GM12878 (cell line): ENCODE measurements around the gene AADAC. TPM values are rescaled to one million over a fixed set of nuclear protein-coding genes. Genes with fewer than 3 reads are reported as not detected.

ENCODE experiments used
- ATAC-seq: fragments of 200-7000 bp; cut with Tn5 transposase; 3 replicates; pipeline ENCODE4 v1.9.1; 2020; ENCODE audit warnings: mild to moderate bottlenecking, moderate library complexity
- BruUV-seq: library from RNA; stranded (reverse); fragments of 400-500 nt; replicated peaks from 2 replicates; lab custom pipeline; 2021; lab: Mats Ljungman, UMichigan
- CTCF ChIA-PET: fragments of 300-600 bp; sonication (Branson Sonifier 250); formaldehyde crosslinking; extraction: SDS; loops from one replicate; lab custom pipeline; 2021; ENCODE audit warnings: inconsistent platforms; lab: Yijun Ruan, JAX
- POLR2A ChIA-PET: fragments of 350-600 bp; formaldehyde crosslinking; extraction: SDS; loops from one replicate; lab custom pipeline; 2021; ENCODE audit warnings: inconsistent platforms; lab: Charles Lee
- RAD21 ChIA-PET: fragments of 300-600 bp; sonication (Branson Sonifier 250); formaldehyde crosslinking; loops from one replicate; lab custom pipeline; 2023; ENCODE audit warnings: antibody characterized with exemption; ENCODE audit not compliant: unreplicated experiment; lab: Charles Lee
- SMC1A ChIA-PET: fragments of 300-600 bp; sonication (Branson Sonifier 250); formaldehyde crosslinking; loops from one replicate; lab custom pipeline; 2023; ENCODE audit not compliant: unreplicated experiment, uncharacterized antibody; lab: Charles Lee
- DNase-seq: peaks from one replicate; pipeline ENCODE4 v3.0.0-alpha.2; 2011; ENCODE audit warnings: low read depth, low spot score
- FAIRE-seq: peaks from 3 replicates; lab custom pipeline; 2011; peaks lifted over from hg19 to GRCh38; lab: Jason Lieb, UNC
- H2AFZ ChIP-seq: 2 replicates; pipeline ENCODE4 v1.6.0; 2011; ENCODE audit warnings: low read depth, low read length, control low read depth; ENCODE audit not compliant: control insufficient read depth
- H3K27ac ChIP-seq: 2 replicates; pipeline ENCODE4 v1.5.1; 2011; ENCODE audit warnings: control low read depth; ENCODE audit not compliant: control insufficient read depth, insufficient read depth
- H3K27me3 ChIP-seq, 2 experiments: replicated peaks in 1 of 2; 2 replicates each; pipeline versions ENCODE4 v1.6.0 to v1.6.1; 2011; ENCODE audit warnings: low read length in 1 of 2; ENCODE audit not compliant: control insufficient read depth in 2 of 2, insufficient read depth in 2 of 2
- H3K36me3 ChIP-seq, 2 experiments: 2 replicates each; pipeline ENCODE4 v1.5.1; 2011; ENCODE audit warnings: low read length in 1 of 2; ENCODE audit not compliant: control insufficient read depth in 2 of 2, insufficient read depth in 2 of 2
- H3K4me1 ChIP-seq: 2 replicates; pipeline ENCODE4 v1.6.1; 2011; ENCODE audit warnings: mild to moderate bottlenecking, low read length, moderate library complexity, mixed read lengths; ENCODE audit not compliant: control insufficient read depth, insufficient read depth
- H3K4me2 ChIP-seq: 2 replicates; pipeline ENCODE4 v1.6.0; 2011; ENCODE audit warnings: control low read depth; ENCODE audit not compliant: control insufficient read depth, insufficient read depth
- H3K4me3 ChIP-seq: fragments of 200-600 bp; sonication (generic); 2 replicates; pipeline ENCODE4 v1.5.1; 2016
- H3K79me2 ChIP-seq: 2 replicates; pipeline ENCODE4 v1.6.0; 2011; ENCODE audit warnings: low read length; ENCODE audit not compliant: control insufficient read depth, insufficient read depth
- H3K9ac ChIP-seq: 2 replicates; pipeline ENCODE4 v1.8.0; 2011; ENCODE audit warnings: low read length, control low read depth, mixed read lengths; ENCODE audit not compliant: control insufficient read depth, insufficient read depth
- H3K9me3 ChIP-seq: replicated peaks from 3 replicates; pipeline ENCODE4 v1.5.1; 2011; ENCODE audit warnings: mild to moderate bottlenecking, low read length; ENCODE audit not compliant: control insufficient read depth, insufficient read depth
- H4K20me1 ChIP-seq: 2 replicates; pipeline ENCODE4 v1.6.0; 2011; ENCODE audit not compliant: control insufficient read depth, insufficient read depth
- BCLAF1 ChIP-seq: fragments of 450-650 bp; IDR thresholded peaks from 2 replicates; pipeline ENCODE4 v1.6.1; 2017; ENCODE audit warnings: antibody characterized with exemption, mild to moderate bottlenecking, moderate library complexity
- CHD1 ChIP-seq: IDR thresholded peaks from 2 replicates; pipeline ENCODE4 v1.6.1; 2012; ENCODE audit warnings: low read depth, low read length, improper control_type of control experiment
- ELK1 ChIP-seq: IDR thresholded peaks from 2 replicates; pipeline ENCODE4 v1.6.1; 2012; ENCODE audit warnings: low read depth, low read length, improper control_type of control experiment
- FOXM1 ChIP-seq: IDR thresholded peaks from 2 replicates; pipeline ENCODE4 v1.6.1; 2012; ENCODE audit warnings: low read depth, mild to moderate bottlenecking, inconsistent platforms, low read length, moderate library complexity
- MAX ChIP-seq: IDR thresholded peaks from 2 replicates; pipeline ENCODE4 v1.6.1; 2012; ENCODE audit warnings: low read depth, low read length, improper control_type of control experiment
- MXI1 ChIP-seq: fragments of 150-350 bp; IDR thresholded peaks from 2 replicates; pipeline ENCODE4 v1.6.1; 2011; ENCODE audit warnings: low read depth, mild to moderate bottlenecking, inconsistent platforms, low read length, improper control_type of control experiment
- NFYA ChIP-seq: IDR thresholded peaks from 2 replicates; pipeline ENCODE4 v1.6.1; 2011; ENCODE audit warnings: low read depth, mild to moderate bottlenecking, low read length, improper control_type of control experiment, borderline replicate concordance
- NR2C2 ChIP-seq: IDR thresholded peaks from 2 replicates; pipeline ENCODE4 v1.6.1; 2011; ENCODE audit warnings: borderline replicate concordance, low read depth; ENCODE audit not compliant: control insufficient read depth, insufficient read length
- SIN3A ChIP-seq: IDR thresholded peaks from 2 replicates; pipeline ENCODE4 v1.6.1; 2012; ENCODE audit warnings: low read depth, low read length, improper control_type of control experiment
- SMAD5 ChIP-seq: IDR thresholded peaks from 2 replicates; pipeline ENCODE4 v1.6.1; 2016; ENCODE audit warnings: antibody characterized with exemption, low read depth
- SUPT20H ChIP-seq: IDR thresholded peaks from 2 replicates; pipeline ENCODE4 v1.6.1; 2011; ENCODE audit warnings: low read depth, mild to moderate bottlenecking, low read length, moderate library complexity, borderline replicate concordance; ENCODE audit not compliant: control insufficient read depth
- TCF12 ChIP-seq: IDR thresholded peaks from 2 replicates; pipeline ENCODE4 v1.6.1; 2011; ENCODE audit warnings: low read depth, mild to moderate bottlenecking, low read length
- ZNF622 ChIP-seq: fragments of 450-650 bp; IDR thresholded peaks from 2 replicates; pipeline ENCODE4 v1.6.1; 2017; ENCODE audit warnings: mild to moderate bottlenecking, inconsistent platforms
- WGBS: methylation state at CpG from one replicate; pipeline ENCODE4 v1.1.6; 2016; ENCODE audit warnings: low lambda C conversion rate; ENCODE audit not compliant: insufficient replicate concordance, insufficient coverage; ENCODE audit errors: missing lambda C conversion rate; 5-methylcytosine and 5-hydroxymethylcytosine counted together
- in situ Hi-C: fragments of 300-500 bp; cut with MboI; formaldehyde crosslinking; loops from 9 replicates; pipeline ENCODE4 v1.14.3; 2018; ENCODE audit warnings: mixed read lengths
- intact Hi-C: fragments of 100-400 bp; cut with micrococcal nuclease; formaldehyde crosslinking; loops from one replicate; pipeline ENCODE4 v1.14.2; 2022; ENCODE audit not compliant: unreplicated experiment
- polyA plus RNA-seq, 11 experiments: library from polyadenylated mRNA; depleted of rRNA in 4 of 11; unstranded in 6 of 11; stranded (reverse) in 5 of 11; fragments of >200 nt; fragmentation: Nextera tagmentation in 4 of 11; fragmentation: Illumina TruSeq in 1 of 11; extraction: Ambion mirVana in 4 of 11; extraction: Trizol in 1 of 11; gene quantifications; 1 replicate in 1 of 11; 2 replicates in 10 of 11; pipeline versions ENCODE4 v1.2.1 to v1.2.3, GENCODE V29; 2011 to 2016; ENCODE audit warnings: inconsistent platforms in 2 of 11, missing spikeins in 2 of 11, low read depth in 1 of 11
- total RNA-seq, 4 experiments: library from RNA; depleted of rRNA in 3 of 4; stranded (reverse); fragments of >200 nt in 3 of 4; fragmentation: Illumina TruSeq in 1 of 4; extraction: Trizol in 1 of 4; gene quantifications; 2 replicates each; pipeline versions ENCODE4 v1.2.1 to v1.2.3, GENCODE V29; 2013 to 2021
- TF ChIP-seq, protein P1 (sequence below): fragments of 450-650 bp; conservative IDR thresholded peaks from 2 replicates; pipeline ENCODE4 v1.6.1; 2017; ENCODE audit warnings: mild to moderate bottlenecking, moderate library complexity

AADAC gene
- total and polyA plus RNA-seq, 10 of the 15 experiments (the other 5 are each of a cell fraction or from before 2014, with no cell fraction given), result 0.13 TPM; not detected in 9

DNA sequence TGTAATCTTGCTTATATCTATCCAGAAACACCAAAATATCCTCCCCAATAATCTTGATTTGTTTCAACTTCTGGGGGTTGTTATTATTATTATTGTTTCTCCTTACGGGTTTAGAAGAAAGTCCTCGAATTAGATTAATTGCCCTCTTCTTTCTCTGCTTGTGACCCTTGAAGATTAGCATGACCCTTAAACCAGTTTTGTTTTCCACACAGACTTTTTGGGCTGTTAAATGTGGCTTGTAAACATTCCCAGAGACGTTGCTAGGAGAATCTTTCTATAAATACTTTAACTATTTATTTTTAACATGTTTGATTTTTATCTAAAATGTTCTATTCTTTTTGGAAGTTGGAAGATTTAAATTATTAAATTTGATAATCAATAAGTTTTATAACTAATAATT is 55.3 kb downstream of the AADAC start (continued):
- TF ChIP-seq, protein P1, sequence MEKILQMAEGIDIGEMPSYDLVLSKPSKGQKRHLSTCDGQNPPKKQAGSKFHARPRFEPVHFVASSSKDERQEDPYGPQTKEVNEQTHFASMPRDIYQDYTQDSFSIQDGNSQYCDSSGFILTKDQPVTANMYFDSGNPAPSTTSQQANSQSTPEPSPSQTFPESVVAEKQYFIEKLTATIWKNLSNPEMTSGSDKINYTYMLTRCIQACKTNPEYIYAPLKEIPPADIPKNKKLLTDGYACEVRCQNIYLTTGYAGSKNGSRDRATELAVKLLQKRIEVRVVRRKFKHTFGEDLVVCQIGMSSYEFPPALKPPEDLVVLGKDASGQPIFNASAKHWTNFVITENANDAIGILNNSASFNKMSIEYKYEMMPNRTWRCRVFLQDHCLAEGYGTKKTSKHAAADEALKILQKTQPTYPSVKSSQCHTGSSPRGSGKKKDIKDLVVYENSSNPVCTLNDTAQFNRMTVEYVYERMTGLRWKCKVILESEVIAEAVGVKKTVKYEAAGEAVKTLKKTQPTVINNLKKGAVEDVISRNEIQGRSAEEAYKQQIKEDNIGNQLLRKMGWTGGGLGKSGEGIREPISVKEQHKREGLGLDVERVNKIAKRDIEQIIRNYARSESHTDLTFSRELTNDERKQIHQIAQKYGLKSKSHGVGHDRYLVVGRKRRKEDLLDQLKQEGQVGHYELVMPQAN, result no peak

- in situ Hi-C loops (no loop called here), intact Hi-C loops (no loop called here)
- FAIRE-seq, result peak; percentile 57
- H3K9me3 ChIP-seq, result no peaks in the 10 kb centered on the region
- peak overlapping the region; percentile 82 for H2AFZ ChIP-seq
- H3K9ac ChIP-seq, result no peak overlapping the region
- no peak overlapping the region for H3K4me3 ChIP-seq
- H3K36me3 ChIP-seq, result no peaks in the 10 kb centered on the region
- ChIA-PET SMC1A (interaction anchor here (0.7 to 1.4 kb wide), 4 partner anchors 21 to 491 kb away, joined by 3 to 4 read pairs (median 3); no protein-coding TSS in a partner anchor), RAD21 (interaction anchor here (0.8 kb wide), 2 partner anchors 27 to 487 kb away, joined by 3 read pairs; no protein-coding TSS in a partner anchor), POLR2A (interaction anchor here (0.6 kb wide), 2 partner anchors 591 to 724 kb away, joined by 3 read pairs; no protein-coding TSS in a partner anchor), CTCF (interaction anchor here (0.8 to 1.2 kb wide), 4 partner anchors 11 to 47 kb away, joined by 3 to 5 read pairs (median 4); no protein-coding TSS in a partner anchor)
- no TSS peak for BruUV-seq
- peak; percentile 92 for ATAC-seq
- H3K27me3 ChIP-seq, result no peaks in the 10 kb centered on the region
- no peaks in the 10 kb centered on the region for H4K20me1 ChIP-seq
- no peak overlapping the region; the same call in 1 of the 2 replicates for H3K27ac ChIP-seq
- no peaks in the 10 kb centered on the region for H3K79me2 ChIP-seq
- peaks cover 10% of the 10 kb centered on the region for H3K4me1 ChIP-seq
- 13% methylated on average over 8 of the region's 8 CpGs for WGBS
- H3K4me2 ChIP-seq, result peak overlapping the region; percentile 38
- DNase-seq, result peak; percentile 60
- TF ChIP-seq SIN3A (no peak), TCF12 (no peak), ZNF622 (no peak), CHD1 (no peak), SUPT20H (no peak), NR2C2 (no peak), BCLAF1 (no peak), MAX (no peak), SMAD5 (no peak), NFYA (no peak), ELK1 (no peak), FOXM1 (no peak), MXI1 (no peak)
Observed at GRCh38 chr3:151871639-151872468, 57.9 kb downstream of the AADAC start.
